ENCODE measurements around the gene CDK18.
A peak's percentile ranks its signal among the peaks of the same experiment; 100 is the strongest.
"Not testable (repeated sequence)": the region's sequence is repeated elsewhere in the genome, so short reads cannot be mapped to it uniquely, and the experiment has no call there.

The CDK18 gene

DNA sequence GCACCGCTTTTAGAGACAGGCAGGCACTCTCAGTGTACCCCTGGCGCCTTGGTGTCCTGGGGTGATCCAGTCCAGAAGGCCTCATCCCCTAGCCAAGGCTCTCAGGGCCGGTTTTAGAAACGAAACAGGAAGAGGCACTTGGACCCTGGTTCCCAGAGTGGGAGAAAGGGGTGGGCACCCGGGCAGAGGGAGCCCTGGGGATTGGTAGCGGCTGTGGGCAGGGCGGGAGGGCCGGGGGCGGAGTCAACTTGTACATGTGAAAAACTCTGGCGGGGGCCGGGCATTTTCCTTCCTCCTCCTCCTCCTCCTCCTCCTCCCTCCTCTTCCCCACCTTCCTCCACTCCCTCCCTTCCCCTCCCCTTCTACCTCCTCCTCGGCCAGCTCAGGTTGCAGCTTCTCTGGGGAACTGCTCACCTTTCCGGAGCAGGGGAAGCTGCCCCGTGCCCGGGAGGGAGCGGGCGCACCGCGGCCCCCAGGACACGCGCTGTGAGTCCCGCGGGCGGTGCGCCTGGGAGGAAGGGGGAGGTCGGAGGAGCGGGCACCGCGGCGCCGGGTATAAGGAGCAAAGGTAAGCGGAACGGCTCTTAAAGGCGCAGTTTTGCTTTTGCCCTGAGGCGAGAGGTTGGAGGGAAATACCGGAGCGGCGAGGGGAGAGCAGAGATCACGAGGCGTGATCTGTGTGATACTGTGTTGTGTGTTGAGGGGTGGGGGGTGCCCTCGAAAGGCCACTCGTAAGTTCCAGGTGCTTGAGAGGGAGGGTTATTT, at the start of gene CDK18:
CDK18 (plus strand) TSS at position 359 of the 765 bp plus-strand sequence. CDS start 18,499 bp downstream, outside the sequence.
- peak; percentile 71 for DNase-seq

DNA sequence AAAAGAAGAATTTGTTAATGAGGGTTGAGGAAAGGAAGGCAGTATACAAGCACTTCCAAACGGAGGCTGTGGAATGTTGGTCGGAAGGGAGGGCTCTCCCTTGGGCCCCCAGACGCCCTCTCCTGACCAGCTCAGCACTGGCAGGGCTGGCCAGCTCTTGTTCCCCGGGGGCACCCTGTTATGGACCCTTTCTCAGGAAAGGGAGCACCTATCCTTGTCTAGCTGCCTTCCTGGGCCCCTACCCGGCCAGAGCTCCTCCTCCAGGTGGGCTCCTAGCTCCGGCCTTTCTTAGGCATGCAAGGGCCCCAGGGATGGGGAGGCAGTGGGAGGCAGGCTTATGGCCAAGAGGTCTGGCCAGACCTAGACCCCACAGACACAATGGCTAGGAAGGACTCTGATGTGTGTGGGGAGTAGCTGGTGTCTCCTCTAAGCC, 49.5 kb upstream of the CDK18 start:
- no peak for DNase-seq

- DNase-seq, result no peak
Measured at GRCh38 chr1:205455581-205456382, 48.7 kb upstream of the CDK18 start, which contains the start of gene BLACAT1. TSS of gene BLACAT1 (minus strand) at chr1:205456045.

DNA sequence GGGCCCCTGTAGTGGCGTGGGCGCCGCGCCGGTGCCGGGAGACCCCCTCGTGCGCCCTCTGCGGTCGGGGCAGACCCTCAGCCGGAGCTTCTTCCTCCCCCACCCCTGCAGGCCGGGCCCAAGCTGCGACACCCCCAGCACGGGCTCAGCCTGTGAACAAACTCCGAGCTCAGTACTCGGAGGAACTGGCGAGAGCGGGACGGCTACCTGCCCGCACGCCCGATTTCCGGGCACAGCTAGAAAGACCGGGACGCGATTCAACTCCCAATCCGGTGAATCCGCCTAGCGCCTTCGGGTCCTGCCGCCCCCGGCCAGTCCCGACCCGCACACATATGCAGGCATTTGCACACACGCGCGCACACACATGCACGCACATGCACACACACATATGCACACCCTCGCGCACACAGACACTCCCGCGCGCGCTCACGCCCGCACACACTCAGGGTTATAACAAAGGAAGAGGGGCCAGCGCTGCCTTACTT, 48.0 kb upstream of the CDK18 start:
- no peak for DNase-seq

DNA sequence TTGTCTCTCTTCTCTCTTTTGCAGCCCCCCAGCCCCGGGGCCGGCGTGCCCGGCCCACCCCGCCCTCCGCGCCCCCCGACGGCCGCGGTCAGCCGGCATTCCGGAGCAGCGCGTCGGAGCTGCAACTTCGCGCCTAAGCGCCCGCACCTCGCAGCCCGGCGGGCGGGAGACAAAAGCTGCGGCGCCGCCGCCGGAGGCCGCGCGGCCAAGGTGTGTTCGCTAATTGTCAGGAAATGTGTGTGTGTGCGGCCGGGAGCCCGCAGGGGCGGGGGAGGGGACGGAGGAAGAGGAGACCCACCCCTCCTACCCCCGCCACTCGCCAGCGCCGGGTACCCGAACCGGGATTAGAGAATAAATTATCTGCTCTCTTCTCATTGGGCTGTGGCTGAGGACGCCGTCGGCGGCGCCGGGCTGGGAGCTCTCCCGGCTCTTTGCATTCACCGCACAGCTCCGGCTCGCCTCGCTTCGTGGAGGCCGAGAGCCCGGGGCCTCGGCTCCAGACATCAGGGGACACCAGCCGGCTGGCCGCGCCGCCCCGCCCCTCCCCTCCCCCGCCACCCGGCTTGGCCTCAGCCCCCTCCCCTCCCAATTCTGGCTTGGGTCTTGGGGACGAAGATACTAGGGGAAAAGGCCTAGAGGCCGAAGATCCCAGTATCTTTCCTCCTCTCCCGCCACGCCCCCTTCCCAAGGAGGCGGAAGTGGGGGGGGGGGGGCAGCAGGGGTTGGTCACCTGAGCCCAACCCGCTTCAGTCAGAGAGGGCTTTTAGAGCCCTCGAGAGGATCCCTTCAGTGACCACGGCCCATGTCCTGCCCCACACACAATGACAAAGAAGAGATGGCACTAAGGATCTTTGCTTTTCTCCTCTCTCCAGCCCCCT, 47.4 kb upstream of the CDK18 start:
- DNase-seq, result no peak

DNA sequence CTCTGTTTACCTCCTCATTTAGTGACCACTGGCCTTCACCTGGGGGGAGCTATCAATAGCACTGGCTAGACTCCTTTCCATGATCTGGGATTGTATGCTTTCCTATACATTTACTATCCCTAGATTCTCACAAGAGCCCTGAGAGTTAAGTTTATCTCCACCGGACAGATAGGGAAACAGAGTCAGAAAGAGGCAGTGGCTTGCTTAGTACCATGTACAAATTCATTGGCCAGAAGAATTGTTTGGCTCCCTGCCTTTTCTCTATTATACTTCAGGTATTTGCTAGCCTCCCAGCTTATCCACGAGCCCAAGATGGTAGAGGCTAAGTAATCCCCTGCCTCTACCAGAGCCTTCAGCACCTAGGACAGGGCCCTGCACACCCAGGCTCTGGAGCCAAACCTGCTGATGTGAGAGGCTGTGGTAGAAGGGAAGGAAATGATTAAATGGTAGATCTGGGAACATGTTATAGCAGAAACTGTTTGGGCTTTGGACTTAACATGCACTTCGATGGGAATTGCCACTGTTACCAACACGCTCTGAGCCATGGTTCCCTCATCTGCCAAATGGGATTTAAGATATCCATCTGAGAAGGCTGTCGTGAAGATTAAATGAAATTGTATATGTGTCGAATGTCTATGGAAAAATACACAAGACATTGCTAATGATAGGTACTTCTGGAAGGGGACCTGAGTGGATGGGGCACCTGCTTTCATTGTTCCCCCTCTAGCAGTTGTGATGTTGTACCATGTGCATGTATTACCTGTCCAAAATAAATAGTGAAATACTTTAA, 45.5 kb upstream of the CDK18 start:
- no peak for DNase-seq

DNA sequence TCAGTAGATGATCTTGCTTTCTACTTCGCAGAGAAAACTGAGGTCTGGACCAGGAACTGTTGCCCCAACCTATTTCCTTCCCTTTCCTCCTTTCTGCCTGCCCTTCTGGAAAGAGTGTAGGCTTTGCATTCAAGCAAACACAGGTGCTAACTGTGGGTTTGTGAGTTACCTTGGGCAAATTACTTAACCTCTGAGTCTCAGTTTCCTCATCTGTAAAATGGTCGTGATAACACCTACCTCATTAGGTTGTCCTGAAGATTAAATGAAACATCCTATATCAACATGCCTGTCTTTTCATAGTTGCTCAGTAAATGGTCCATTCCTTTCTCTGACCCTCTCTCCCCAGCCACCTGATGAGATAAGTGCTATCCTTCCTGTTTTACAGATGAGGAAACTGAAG, 39.1 kb upstream of the CDK18 start:
- no peak for DNase-seq

DNA sequence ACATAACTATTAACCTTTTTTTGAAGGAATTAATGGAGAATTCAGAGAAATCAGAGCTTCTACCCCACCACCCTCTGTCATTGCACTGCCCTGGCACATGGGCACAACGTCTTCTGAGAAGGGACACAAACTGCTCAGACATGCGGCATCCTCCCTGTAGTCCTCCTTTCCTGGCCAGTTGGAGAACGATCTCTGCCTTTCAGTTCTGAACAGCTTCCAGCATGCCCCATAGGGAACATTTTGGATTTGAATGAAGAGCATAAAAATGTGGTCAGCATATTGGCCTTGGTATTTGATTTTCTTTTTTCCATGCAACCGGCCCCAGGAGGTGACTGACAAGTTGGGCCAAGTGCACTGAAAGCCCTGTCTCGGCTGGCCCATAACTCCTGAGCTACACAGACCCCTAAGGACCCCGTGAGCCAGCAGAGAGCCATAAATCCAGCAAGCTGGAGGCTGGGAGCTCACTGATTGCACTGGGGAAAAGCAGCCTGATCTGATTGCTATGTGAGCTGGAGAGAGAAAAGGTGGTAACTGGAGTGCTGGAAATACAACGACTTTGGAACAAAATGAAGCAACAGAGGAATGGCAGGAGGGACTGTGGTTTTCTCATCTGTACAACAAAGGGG, 37.8 kb upstream of the CDK18 start:
- DNase-seq, result no peak

DNA sequence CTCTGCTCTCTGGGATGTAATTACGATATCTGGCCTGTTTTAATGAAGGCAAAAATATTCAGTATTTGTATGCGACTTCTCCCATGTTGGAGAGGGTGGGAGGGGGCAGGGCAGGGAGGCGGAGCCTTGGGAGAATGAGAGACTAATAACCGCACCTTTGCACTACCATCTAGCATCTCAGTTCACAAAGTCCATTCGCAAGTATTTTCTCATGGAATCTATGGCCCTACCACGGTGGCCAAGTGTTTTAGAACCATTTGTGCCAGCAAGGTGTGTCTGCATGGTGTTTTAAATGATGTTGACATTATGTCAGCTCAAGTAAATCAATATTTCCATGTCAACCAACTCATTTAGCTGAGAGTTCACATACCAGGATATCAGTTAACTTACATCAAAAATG, 34.3 kb upstream of the CDK18 start:
- no peak for DNase-seq

- no peak for DNase-seq
Measured at GRCh38 chr1:205472737-205473441, 31.6 kb upstream of the CDK18 start.

DNA sequence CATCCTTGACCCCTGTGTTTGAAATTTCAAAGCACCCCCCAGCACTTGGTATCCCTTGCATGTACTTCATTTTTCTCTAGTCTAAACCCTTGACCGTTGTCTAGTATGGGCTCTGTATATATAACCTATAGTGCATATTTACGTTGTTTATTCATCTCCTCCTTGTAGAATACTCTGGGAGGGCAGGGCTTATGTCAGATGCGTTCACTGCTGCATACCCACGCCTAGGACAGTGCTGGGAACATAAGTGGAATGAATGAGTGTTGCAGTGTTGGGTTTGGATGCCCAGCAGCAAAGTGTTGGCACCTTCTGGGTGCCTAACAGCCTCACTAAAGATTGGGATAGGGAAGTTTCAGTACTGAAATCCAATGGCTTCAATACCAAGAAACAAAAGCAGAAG, 31.0 kb upstream of the CDK18 start:
- no peak for DNase-seq

DNA sequence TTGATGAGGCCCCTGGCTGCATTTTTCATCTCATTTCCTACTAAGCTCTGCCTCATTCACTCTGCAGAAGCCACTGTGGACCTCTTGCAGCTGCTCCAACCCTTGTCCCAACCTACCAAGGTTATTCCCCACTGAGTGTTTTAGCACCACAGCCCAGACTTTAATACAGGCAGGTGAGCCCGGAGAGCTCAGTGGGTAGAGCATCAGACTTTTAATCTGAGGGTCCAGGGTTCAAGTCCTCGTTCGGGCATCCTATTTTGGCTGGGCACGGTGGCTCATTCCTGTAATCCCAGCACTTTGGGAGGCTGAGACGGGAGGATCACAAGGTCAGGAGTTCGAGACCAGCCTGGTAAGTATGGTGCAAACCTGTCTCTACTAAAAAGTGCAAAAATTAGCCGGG, 30.5 kb upstream of the CDK18 start:
- no peak for DNase-seq

- no peak for DNase-seq
Measured at GRCh38 chr1:205474571-205474970, 29.9 kb upstream of the CDK18 start.

DNA sequence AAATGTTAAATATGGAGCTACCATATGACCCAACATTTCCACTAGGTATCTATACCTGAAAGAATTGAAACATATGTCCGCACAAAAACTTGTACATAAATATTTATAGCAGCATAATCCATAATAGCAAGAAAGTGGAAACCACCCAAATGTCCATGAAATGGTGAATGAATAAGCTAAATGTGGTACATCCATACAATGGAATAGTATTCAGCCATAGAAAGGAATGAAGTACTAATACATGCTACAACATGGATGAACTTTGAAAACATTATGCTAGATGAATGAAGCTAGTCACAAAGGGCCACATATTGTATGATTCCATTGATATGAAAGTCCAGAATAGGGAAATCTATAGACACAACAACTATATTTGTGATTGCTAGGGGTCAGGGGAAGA, 28.6 kb upstream of the CDK18 start:
- no peak for DNase-seq

GRCh38 chr1:205476648-205477047, 27.8 kb upstream of the CDK18 start:
- no peak for DNase-seq

GRCh38 chr1:205477121-205477758, 27.2 kb upstream of the CDK18 start:
- no peak for DNase-seq

GRCh38 chr1:205477759-205478247, 26.7 kb upstream of the CDK18 start:
- DNase-seq, result no peak

- DNase-seq, result not testable (repeated sequence)
Measured at GRCh38 chr1:205478985-205479384, 25.5 kb upstream of the CDK18 start.

DNA sequence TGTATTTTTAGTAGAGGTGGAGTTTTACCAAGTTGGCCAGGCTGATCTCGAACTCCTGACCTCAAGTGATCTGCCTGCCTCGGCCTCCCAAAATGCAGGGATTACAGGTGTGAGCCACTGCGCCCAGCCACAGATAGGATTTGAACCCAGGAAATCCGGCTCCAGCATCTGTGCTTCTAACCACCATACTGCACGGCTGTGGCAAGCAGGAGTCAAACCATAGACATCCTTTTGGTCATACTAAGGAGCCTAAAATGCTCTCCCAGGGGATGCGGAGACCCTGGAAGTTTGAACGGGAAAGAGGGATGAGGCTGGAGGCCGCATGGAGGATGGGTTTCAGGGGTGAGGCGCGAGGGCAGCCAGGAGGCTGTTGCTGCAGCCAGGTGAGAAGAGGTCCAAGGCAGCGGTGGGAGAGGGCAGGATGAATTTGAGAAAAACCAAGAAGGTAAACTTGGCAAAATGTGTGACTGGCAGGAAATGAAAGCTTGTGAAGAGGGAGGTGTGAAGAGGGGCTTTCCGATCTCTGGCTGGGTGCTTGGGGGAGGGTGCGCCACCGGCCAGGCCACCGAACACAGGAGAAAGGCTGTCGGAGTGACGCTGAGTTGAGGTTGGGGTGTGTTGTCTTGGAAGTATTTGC, 24.0 kb upstream of the CDK18 start:
- no peak for DNase-seq

DNA sequence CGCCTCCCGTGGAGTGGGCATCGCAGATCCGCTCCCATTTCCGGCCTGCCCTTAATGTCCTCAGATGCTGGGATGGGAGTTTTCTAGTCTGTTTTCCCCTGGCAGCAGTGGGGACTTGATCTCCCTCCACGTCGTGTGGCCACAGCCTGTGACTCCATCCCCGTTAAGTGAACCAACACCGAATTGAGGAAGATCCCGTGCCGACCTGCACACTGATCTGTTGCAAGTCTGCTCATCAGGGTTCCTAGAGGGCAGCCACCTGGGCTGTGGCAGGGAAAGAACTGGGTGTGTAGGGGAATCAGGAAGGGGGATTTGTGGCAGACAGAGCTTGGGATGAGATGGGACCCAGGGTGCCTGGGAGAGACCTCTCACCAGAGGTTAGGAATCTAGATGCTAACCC, 23.3 kb upstream of the CDK18 start:
- no peak for DNase-seq
